ENCODE data around the gene RAPGEF5.
"Not testable (repeated sequence)": the region's sequence is repeated elsewhere in the genome, so short reads cannot be mapped to it uniquely, and the experiment has no call there.

- not testable (repeated sequence) for TF ChIP-seq CTCF (IDR thresholded peaks at IDR 0.05; ENCODE audit: low read length); EZH2 (optimal IDR thresholded peaks at IDR 0.05; ENCODE audit: low read depth, low read length)
Measured at GRCh38 chr7:22078872-22079271, 278.1 kb downstream of the RAPGEF5 start.
